ENCODE measurements around the gene ALAD. TPM values are rescaled to one million over a fixed set of nuclear protein-coding genes. Genes with fewer than 3 reads are reported as not detected.

Gene ALAD
- total RNA-seq, 1 donor from 2014 or later, result 24.3 TPM

GRCh38 chr9:113436728-113437515 is 35.8 kb upstream of the ALAD start:
- ATAC-seq (ENCODE audit: low read depth) (no peak), DNase-seq (no peak)
- H3K27ac Mint-ChIP-seq, result no peak overlapping the region
- TF ChIP-seq CTCF (IDR thresholded peaks at IDR 0.05), result no peak
- no peak overlapping the region for H3K4me3 Mint-ChIP-seq
- peaks cover 5% of the 10 kb centered on the region for H3K27me3 Mint-ChIP-seq
- no peaks in the 10 kb centered on the region for H3K9me3 Mint-ChIP-seq
- ChIA-PET CTCF (no interaction called here), POLR2A (no interaction called here)
- no peaks in the 10 kb centered on the region for H3K4me1 Mint-ChIP-seq
- intact Hi-C loops (cut with micrococcal nuclease), result loop anchor here (2.0 kb wide), 1 partner anchor 20 kb away; no protein-coding TSS in a partner anchor
- H3K36me3 Mint-ChIP-seq (ENCODE audit: low read depth), result no peaks in the 10 kb centered on the region

GRCh38 chr9:113431191-113431590 is 30.1 kb upstream of the ALAD start:
- no peaks in the 10 kb centered on the region for H3K9me3 Mint-ChIP-seq
- H3K27ac Mint-ChIP-seq, result no peak overlapping the region
- TF ChIP-seq CTCF (IDR thresholded peaks at IDR 0.05), result no peak
- H3K4me3 Mint-ChIP-seq, result no peak overlapping the region
- no peak for ATAC-seq (ENCODE audit: low read depth)
- ChIA-PET POLR2A (no interaction called here), CTCF (no interaction called here)
- H3K4me1 Mint-ChIP-seq, result no peaks in the 10 kb centered on the region
- H3K27me3 Mint-ChIP-seq, result peaks cover 10% of the 10 kb centered on the region
- DNase-seq, result no peak
- intact Hi-C loops (cut with micrococcal nuclease), result no loop called here
- H3K36me3 Mint-ChIP-seq (ENCODE audit: low read depth), result no peaks in the 10 kb centered on the region

GRCh38 chr9:113428062-113428615 is 27.1 kb upstream of the ALAD start:
- CTCF ChIA-PET, result no interaction called here
- no peak overlapping the region for H3K27ac Mint-ChIP-seq

GRCh38 chr9:113427629-113428028 is 26.5 kb upstream of the ALAD start:
- H3K27ac Mint-ChIP-seq, result no peak overlapping the region
- intact Hi-C loops (cut with micrococcal nuclease), result no loop called here
- H3K4me1 Mint-ChIP-seq, result no peaks in the 10 kb centered on the region
- H3K9me3 Mint-ChIP-seq, result no peaks in the 10 kb centered on the region
- TF ChIP-seq CTCF (IDR thresholded peaks at IDR 0.05), result no peak
- no peak for DNase-seq
- peaks cover 18% of the 10 kb centered on the region for H3K27me3 Mint-ChIP-seq
- no peak for ATAC-seq (ENCODE audit: low read depth)
- no peak overlapping the region for H3K4me3 Mint-ChIP-seq
- CTCF ChIA-PET, result no interaction called here
- H3K36me3 Mint-ChIP-seq (ENCODE audit: low read depth), result no peaks in the 10 kb centered on the region
- POLR2A ChIA-PET, result interaction anchor here (0.9 kb wide), 1 partner anchor 16 kb away, joined by 3 read pairs; no protein-coding TSS in a partner anchor

More at GRCh38 chr9:113428062-113428615, 27.1 kb upstream of the ALAD start:
- intact Hi-C loops (cut with micrococcal nuclease), result no loop called here
- ATAC-seq (ENCODE audit: low read depth), result no peak
- Mint-ChIP-seq H3K27me3 (peaks cover 20% of the 10 kb centered on the region), H3K4me3 (no peak overlapping the region), H3K9me3 (no peaks in the 10 kb centered on the region), H3K36me3 (ENCODE audit: low read depth) (no peaks in the 10 kb centered on the region), H3K4me1 (no peaks in the 10 kb centered on the region)
- TF ChIP-seq CTCF (IDR thresholded peaks at IDR 0.05), result no peak
- DNase-seq, result no peak
- POLR2A ChIA-PET, result interaction anchor here (0.9 kb wide), 1 partner anchor 17 kb away, joined by 3 read pairs; no protein-coding TSS in a partner anchor

GRCh38 chr9:113426701-113427100 is 25.6 kb upstream of the ALAD start:
- ChIA-PET POLR2A (no interaction called here), CTCF (no interaction called here)
- no peak overlapping the region for H3K4me3 Mint-ChIP-seq
- H3K27ac Mint-ChIP-seq, result no peak overlapping the region
- no peaks in the 10 kb centered on the region for H3K36me3 Mint-ChIP-seq (ENCODE audit: low read depth)
- H3K27me3 Mint-ChIP-seq, result peaks cover 15% of the 10 kb centered on the region
- intact Hi-C loops (cut with micrococcal nuclease), result no loop called here
- TF ChIP-seq CTCF (IDR thresholded peaks at IDR 0.05), result no peak
- ATAC-seq (ENCODE audit: low read depth) (no peak), DNase-seq (no peak)
- H3K9me3 Mint-ChIP-seq, result no peaks in the 10 kb centered on the region
- no peaks in the 10 kb centered on the region for H3K4me1 Mint-ChIP-seq

All from activated B cell treated with CpG ODN at 0.5 μM for 24 hours (primary cell).